H1 (cell line): ENCODE data around the gene ATAD3B. TPM values are rescaled to one million over a fixed set of nuclear protein-coding genes. Genes with fewer than 3 reads are reported as not detected.
A peak's percentile ranks its signal among the peaks of the same experiment; 100 is the strongest.

ENCODE experiments used
- CTCF ChIA-PET: fragments of 300-600 bp; sonication (Branson Sonifier 250); formaldehyde crosslinking; loops from one replicate; lab custom pipeline; 2021; ENCODE audit not compliant: partially characterized antibody; lab: Charles Lee
- POLR2A ChIA-PET: fragments of 300-600 bp; sonication (Branson Sonifier 250); formaldehyde crosslinking; loops from one replicate; lab custom pipeline; 2021; ENCODE audit warnings: inconsistent platforms; ENCODE audit not compliant: partially characterized antibody; lab: Charles Lee
- DNase-seq, 2 experiments: peaks; one replicate each; pipeline versions ENCODE4 v3.0.0 to v3.0.0-alpha.2; 2010 to 2022; ENCODE audit warnings: low spot score in 2 of 2, low read depth in 1 of 2, mixed read lengths in 1 of 2
- FAIRE-seq: peaks from 2 replicates; lab custom pipeline; 2011; peaks lifted over from hg19 to GRCh38; lab: Jason Lieb, UNC
- H2AFZ ChIP-seq: 2 replicates; pipeline ENCODE4 v1.8.1; 2012; ENCODE audit warnings: low read length, inconsistent platforms
- H2AK5ac ChIP-seq: 2 replicates; pipeline ENCODE4 v1.6.1; 2013; ENCODE audit warnings: low read depth, low read length
- H2BK120ac ChIP-seq: replicated peaks from 2 replicates; pipeline ENCODE3; 2013; ENCODE audit warnings: low read depth, low read length, inconsistent platforms
- H2BK12ac ChIP-seq: 2 replicates; pipeline ENCODE4 v1.6.1; 2013; ENCODE audit warnings: low read depth, low read length
- H2BK15ac ChIP-seq: 2 replicates; pipeline ENCODE4 v1.6.1; 2013; ENCODE audit warnings: low read length
- H2BK20ac ChIP-seq: 2 replicates; pipeline ENCODE4 v1.6.1; 2013; ENCODE audit warnings: low read length
- H2BK5ac ChIP-seq: 2 replicates; pipeline ENCODE4 v1.6.1; 2013; ENCODE audit warnings: low read depth, low read length
- H3K14ac ChIP-seq: 2 replicates; pipeline ENCODE4 v1.6.1; 2013; ENCODE audit warnings: inconsistent platforms; ENCODE audit not compliant: insufficient read length
- H3K18ac ChIP-seq: 2 replicates; pipeline ENCODE4 v1.6.1; 2013; ENCODE audit warnings: low read length; ENCODE audit errors: extremely low read depth
- H3K23ac ChIP-seq: 2 replicates; pipeline ENCODE4 v1.6.1; 2013; ENCODE audit warnings: inconsistent platforms; ENCODE audit not compliant: insufficient read length
- H3K23me2 ChIP-seq: 2 replicates; pipeline ENCODE4 v1.6.1; 2013; ENCODE audit warnings: low read depth, low read length
- H3K27ac ChIP-seq: 2 replicates; pipeline ENCODE4 v1.6.1; 2011; ENCODE audit warnings: low read depth, low read length, inconsistent platforms
- H3K27me3 ChIP-seq, 4 experiments: replicated peaks in 1 of 4; 1 replicate in 1 of 4; 2 replicates in 3 of 4; pipeline versions ENCODE4 v1.6.1 to v1.8.1; 2011 to 2013; ENCODE audit warnings: low read length in 3 of 4, mild to moderate bottlenecking in 3 of 4, inconsistent platforms in 2 of 4, mixed read lengths in 2 of 4, moderate library complexity in 1 of 4; ENCODE audit not compliant: control insufficient read depth in 3 of 4, insufficient read depth in 3 of 4; ENCODE audit errors: extremely low read depth in 1 of 4
- H3K36me3 ChIP-seq, 4 experiments: 2 replicates each; pipeline versions ENCODE4 v1.6.1 to v1.8.1; 2011 to 2013; ENCODE audit warnings: mild to moderate bottlenecking in 4 of 4, low read length in 3 of 4, moderate library complexity in 2 of 4, control low read depth in 1 of 4, inconsistent platforms in 1 of 4; ENCODE audit not compliant: insufficient read depth in 4 of 4, control insufficient read depth in 2 of 4
- H3K4ac ChIP-seq: replicated peaks from 2 replicates; pipeline ENCODE3; 2013; ENCODE audit warnings: low read length, low read depth, mixed read lengths, inconsistent platforms; ENCODE audit not compliant: insufficient read length
- H3K4me1 ChIP-seq, 4 experiments: replicated peaks in 1 of 4; 1 replicate in 1 of 4; 2 replicates in 3 of 4; pipeline versions ENCODE4 v1.6.1 to v1.8.1; 2011 to 2013; ENCODE audit warnings: low read length in 3 of 4, inconsistent platforms in 2 of 4, mixed read lengths in 1 of 4; ENCODE audit not compliant: insufficient read depth in 4 of 4, control insufficient read depth in 3 of 4
- H3K4me2 ChIP-seq, 2 experiments: 2 replicates each; pipeline versions ENCODE4 v1.6.1 to v1.8.1; 2011 to 2013; ENCODE audit warnings: low read depth in 2 of 2, low read length in 2 of 2, control low read depth in 1 of 2, inconsistent platforms in 1 of 2, mild to moderate bottlenecking in 1 of 2; ENCODE audit not compliant: insufficient read depth in 1 of 2
- H3K4me3 ChIP-seq, 4 experiments: fragments of 200-600, 300-600 bp in 1 of 4; sonication (generic), shearing (Covaris generic), sonication (Bioruptor Twin) in 1 of 4; 2 replicates each; pipeline versions ENCODE4 v1.5.1 to v1.8.1; 2011 to 2016; ENCODE audit warnings: low read length in 4 of 4, low read depth in 3 of 4, control low read depth in 2 of 4, inconsistent platforms in 2 of 4, mild to moderate bottlenecking in 2 of 4, mixed read lengths in 1 of 4, moderate library complexity in 1 of 4; ENCODE audit not compliant: insufficient read depth in 2 of 4; ENCODE audit errors: extremely low read depth in 1 of 4
- H3K56ac ChIP-seq: replicated peaks from 2 replicates; pipeline ENCODE3; 2013; ENCODE audit warnings: low read depth, mild to moderate bottlenecking, mixed read lengths, low read length, inconsistent platforms; ENCODE audit not compliant: insufficient read length
- H3K79me1 ChIP-seq: 2 replicates; pipeline ENCODE4 v1.6.1; 2013; ENCODE audit warnings: low read depth, low read length, control low read depth
- H3K79me2 ChIP-seq, 2 experiments: 2 replicates each; pipeline versions ENCODE4 v1.6.1 to v1.8.1; 2012 to 2013; ENCODE audit warnings: low read length in 2 of 2, mild to moderate bottlenecking in 2 of 2, inconsistent platforms in 1 of 2; ENCODE audit not compliant: insufficient read depth in 2 of 2, control insufficient read depth in 1 of 2
- H3K9ac ChIP-seq, 4 experiments: replicated peaks in 1 of 4; 1 replicate in 1 of 4; 2 replicates in 3 of 4; pipeline versions ENCODE4 v1.6.1 to v1.8.1; 2011 to 2013; ENCODE audit warnings: low read depth in 3 of 4, low read length in 3 of 4, control low read depth in 2 of 4, mild to moderate bottlenecking in 2 of 4, moderate library complexity in 2 of 4, inconsistent platforms in 1 of 4; ENCODE audit errors: extremely low read depth in 1 of 4
- H3K9me3 ChIP-seq, 2 experiments: 2 replicates each; pipeline versions ENCODE4 v1.6.1 to v1.8.1; 2012 to 2013; ENCODE audit warnings: mild to moderate bottlenecking in 2 of 2, moderate library complexity in 2 of 2, control low read depth in 1 of 2, inconsistent platforms in 1 of 2, low read depth in 1 of 2, low read length in 1 of 2, mixed read lengths in 1 of 2; ENCODE audit not compliant: insufficient read depth in 2 of 2
- H4K20me1 ChIP-seq, 2 experiments: replicated peaks in 1 of 2; 2 replicates each; pipeline versions ENCODE3 to v1.8.1; 2011 to 2013; ENCODE audit warnings: inconsistent platforms in 2 of 2, low read length in 2 of 2, mild to moderate bottlenecking in 1 of 2; ENCODE audit not compliant: insufficient read depth in 2 of 2, control insufficient read depth in 1 of 2
- H4K5ac ChIP-seq: 2 replicates; pipeline ENCODE4 v1.6.1; 2013; ENCODE audit warnings: low read length, low read depth, mixed read lengths, inconsistent platforms; ENCODE audit not compliant: insufficient read length
- H4K8ac ChIP-seq: 2 replicates; pipeline ENCODE4 v1.8.0; 2013; ENCODE audit warnings: mild to moderate bottlenecking, moderate library complexity, low read length, inconsistent platforms; ENCODE audit not compliant: insufficient read depth; ENCODE audit errors: extremely low read depth
- H4K91ac ChIP-seq: replicated peaks from 2 replicates; pipeline ENCODE3; 2013; ENCODE audit warnings: low read length, mixed read lengths, inconsistent platforms; ENCODE audit not compliant: insufficient read length
- ATF2 ChIP-seq: IDR thresholded peaks from 2 replicates; pipeline ENCODE4 v1.6.1; 2012; ENCODE audit warnings: low read length, inconsistent platforms
- CHD2 ChIP-seq: IDR thresholded peaks from 2 replicates; pipeline ENCODE4 v1.6.1; 2012; ENCODE audit warnings: low read length, improper control_type of control experiment
- GABPA ChIP-seq: IDR thresholded peaks from 2 replicates; pipeline ENCODE4 v1.6.1; 2011; ENCODE audit warnings: mild to moderate bottlenecking, low read length, moderate library complexity, borderline replicate concordance; ENCODE audit not compliant: insufficient read depth
- KDM5A ChIP-seq: fragments of 200-600 bp; IDR thresholded peaks from 2 replicates; pipeline ENCODE4 v1.7.1; 2012; ENCODE audit warnings: mild to moderate bottlenecking, low read length, inconsistent platforms, mixed read lengths
- RBBP5 ChIP-seq: IDR thresholded peaks from 2 replicates; pipeline ENCODE4 v1.7.1; 2012; ENCODE audit warnings: low read depth, mild to moderate bottlenecking, inconsistent platforms, low read length, moderate library complexity, borderline replicate concordance
- RNF2 ChIP-seq: fragments of 200-900, 300-1000 bp; sonication (generic); IDR thresholded peaks from 2 replicates; pipeline ENCODE4 v1.7.1; 2016; ENCODE audit warnings: borderline replicate concordance, low read depth, mild to moderate bottlenecking, antibody characterized with exemption, low read length; ENCODE audit not compliant: poor library complexity, severe bottlenecking; ENCODE audit errors: missing control alignments
- SIN3A ChIP-seq, 2 experiments: IDR thresholded peaks in 1 of 2; conservative IDR thresholded peaks in 1 of 2; 2 replicates each; pipeline ENCODE4 v1.6.1; 2011 to 2012; ENCODE audit warnings: low read length in 2 of 2, improper control_type of control experiment in 1 of 2, low read depth in 1 of 2, mild to moderate bottlenecking in 1 of 2
- SP2 ChIP-seq: IDR thresholded peaks from 2 replicates; pipeline ENCODE4 v1.6.1; 2012; ENCODE audit warnings: mild to moderate bottlenecking, low read length, inconsistent platforms
- TAF1 ChIP-seq: IDR thresholded peaks from 2 replicates; pipeline ENCODE4 v1.6.1; 2011; ENCODE audit warnings: mild to moderate bottlenecking, low read depth, low read length
- TBP ChIP-seq: IDR thresholded peaks from 2 replicates; pipeline ENCODE4 v1.6.1; 2011; ENCODE audit warnings: low read depth, low read length, improper control_type of control experiment
- WGBS, 2 experiments: shearing (Covaris generic) in 1 of 2; methylation state at CpG; one replicate each; pipeline versions ENCODE4 v1.1.6 to v1.1.7; 2013 to 2015; ENCODE audit warnings: low lambda C conversion rate in 2 of 2, mixed read lengths in 2 of 2, inconsistent platforms in 1 of 2, low coverage in 1 of 2, missing lambda C conversion rate in 1 of 2; ENCODE audit not compliant: insufficient replicate concordance in 2 of 2, insufficient coverage in 1 of 2, insufficient read length in 1 of 2; ENCODE audit errors: extremely low coverage in 1 of 2, missing lambda C conversion rate in 1 of 2; 5-methylcytosine and 5-hydroxymethylcytosine counted together
- polyA plus RNA-seq, 7 experiments: library from polyadenylated mRNA; depleted of rRNA in 3 of 7; stranded (reverse) in 5 of 7; unstranded in 2 of 7; fragments of >200 nt in 5 of 7; fragments of 200-250 nt in 2 of 7; gene quantifications; 1 replicate in 5 of 7; 2 replicates in 1 of 7; 4 replicates in 1 of 7; pipeline versions ENCODE4 v1.2.1 to v1.2.3, GENCODE V29; 2011 to 2013; ENCODE audit warnings: missing spikeins in 2 of 7, mixed read lengths in 2 of 7
- total RNA-seq: library from RNA; stranded (reverse); fragmentation: NEBNext Ultra II Directional; extraction: Animal tissue kit (Norgen Biotek cat#: 25700); gene quantifications from 2 replicates; pipeline ENCODE4 v1.2.1, GENCODE V29; 2021

The ATAD3B gene
- total and polyA plus RNA-seq, 2 of the 8 experiments (the other 6 are each of a cell fraction or from before 2014, with no cell fraction given) = 31.3 to 63.0 TPM

DNA sequence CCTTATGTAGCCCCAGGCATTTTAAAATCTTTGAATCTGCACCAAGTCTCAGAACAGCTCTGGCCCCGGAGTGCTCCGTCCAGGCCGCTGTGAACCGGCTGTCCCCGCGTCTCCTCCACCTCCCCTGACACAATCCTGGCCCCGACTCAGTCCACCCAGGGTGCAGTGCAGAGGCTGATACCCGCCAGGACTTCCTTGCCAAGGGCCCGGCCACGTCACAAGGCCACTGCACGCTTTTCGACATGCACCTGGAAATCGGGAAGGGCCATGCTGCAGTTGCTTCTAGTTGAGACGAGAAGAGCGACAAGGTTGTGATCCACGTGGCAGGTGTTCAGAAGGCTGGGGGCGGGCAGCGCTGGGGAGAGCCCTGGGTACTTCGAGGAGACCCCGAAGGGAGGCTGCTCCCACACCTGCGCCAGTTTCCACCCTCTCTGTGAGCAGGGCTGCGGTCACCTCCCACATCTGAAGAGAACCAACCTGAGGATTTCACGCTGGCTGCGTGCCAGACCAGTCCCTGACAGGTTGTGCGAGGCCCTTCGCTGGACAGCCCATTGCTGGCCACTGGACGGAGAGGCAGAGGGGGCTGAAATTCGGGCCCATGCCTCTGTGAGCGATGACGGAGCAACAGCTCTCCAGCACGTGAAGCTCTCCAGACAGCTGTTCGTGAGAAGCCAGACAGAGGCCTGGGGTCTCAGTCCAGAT, 29.3 kb upstream of the ATAD3B start:
- H3K4me3 ChIP-seq = no peak overlapping the region
- H3K4me1 ChIP-seq = peaks cover 0 to 2% (median 0%) of the 10 kb centered on the region in 4 experiments; a peak in 1 of 7 replicates
- peak overlapping the region; percentile 74 for H4K8ac ChIP-seq
- no peak overlapping the region for H3K18ac ChIP-seq
- ChIA-PET CTCF (interaction anchor here (0.7 to 4.3 kb wide), 15 partner anchors 9 to 129 kb away, joined by 3 to 36 read pairs (median 5); partner anchors contain the start of genes CCNL2 and MRPL20), POLR2A (interaction anchor here (1.0 to 22.9 kb wide), 8 partner anchors 9 to 67 kb away, joined by 3 to 515 read pairs (median 4); partner anchors contain the start of genes AURKAIP1, CCNL2 and MRPL20)
- H3K79me1 ChIP-seq = no peaks in the 10 kb centered on the region
- no peak overlapping the region for H2BK5ac ChIP-seq
- H3K4ac ChIP-seq = no peak overlapping the region
- no peak for DNase-seq
- no peak overlapping the region for H2AK5ac ChIP-seq
- no peak overlapping the region for H2BK15ac ChIP-seq
- H3K9ac ChIP-seq = no peak overlapping the region
- H3K4me2 ChIP-seq = no peak overlapping the region
- FAIRE-seq = no peak
- no peak overlapping the region for H2AFZ ChIP-seq
- no peak overlapping the region for H2BK12ac ChIP-seq
- H3K14ac ChIP-seq = no peak overlapping the region
- no peak overlapping the region for H4K5ac ChIP-seq
- no peak overlapping the region for H3K27ac ChIP-seq
- WGBS, 2 experiments = 95% methylated on average over 32 of the region's 32 CpGs; no CpG with 5 or more reads in 1 of the 2 experiments
- no peak overlapping the region for H2BK120ac ChIP-seq
- no peaks in the 10 kb centered on the region; a peak in 1 of 4 replicates for H3K79me2 ChIP-seq
- no peaks in the 10 kb centered on the region for H3K23me2 ChIP-seq
- peaks cover 0 to 2% of the 10 kb centered on the region in 2 experiments for H4K20me1 ChIP-seq
- H2BK20ac ChIP-seq = no peak overlapping the region
- H3K9me3 ChIP-seq = no peaks in the 10 kb centered on the region
- no peak overlapping the region for H4K91ac ChIP-seq
- no peaks in the 10 kb centered on the region for H3K27me3 ChIP-seq
- no peak overlapping the region for H3K56ac ChIP-seq
- peaks cover 0 to 7% (median 0%) of the 10 kb centered on the region in 4 experiments; a peak in 1 of 8 replicates for H3K36me3 ChIP-seq
- no peak overlapping the region for H3K23ac ChIP-seq
- TF ChIP-seq SP2 (no peak), SIN3A (conservative IDR thresholded peaks at IDR 0.05 in 1 of 2, IDR thresholded peaks at IDR 0.05 in 1 of 2; ENCODE audit: low read depth in 1 of 2, low read length in 2 of 2) (no peak), KDM5A (no peak), CHD2 (no peak), TBP (no peak), GABPA (no peak), TAF1 (no peak), RBBP5 (no peak), ATF2 (no peak), RNF2 (no peak)
